Sigmoid colon (tissue), 7 donors: ENCODE results near the gene SLAMF1. TPM values are rescaled to one million over a fixed set of nuclear protein-coding genes. Genes with fewer than 3 reads are reported as not detected.

Source experiments
- DNase-seq: peaks from one replicate; pipeline ENCODE4 v3.0.0-alpha.2; 2019
- H3K27ac ChIP-seq, 4 donors: fragments of 200-600 bp; sonication (generic); one replicate each; pipeline ENCODE4 v1.5.1; 2016 to 2019; ENCODE audit warnings: mild to moderate bottlenecking in 1 of 4
- H3K27me3 ChIP-seq, 3 donors: fragments of 200-600 bp; sonication (generic); one replicate each; pipeline ENCODE4 v1.5.1; 2019; ENCODE audit warnings: mild to moderate bottlenecking in 1 of 3
- H3K36me3 ChIP-seq, 4 donors: fragments of 200-600 bp; sonication (generic); one replicate each; pipeline ENCODE4 v1.5.1; 2016 to 2019
- H3K4me1 ChIP-seq, 4 donors: fragments of 200-600 bp; sonication (generic); one replicate each; pipeline ENCODE4 v1.5.1; 2017 to 2019
- H3K4me3 ChIP-seq, 4 donors: fragments of 200-600 bp; sonication (generic); one replicate each; pipeline ENCODE4 v1.5.1; 2017 to 2019; ENCODE audit warnings: mild to moderate bottlenecking in 2 of 4, moderate library complexity in 1 of 4
- H3K9me3 ChIP-seq, 4 donors: fragments of 200-600 bp in 3 of 4; sonication (generic) in 3 of 4; one replicate each; pipeline versions ENCODE4 v1.5.1 to v1.6.1; 2013 to 2019
- CTCF ChIP-seq, 4 experiments: fragments of 450-650 bp in 3 of 4; fragments of 200-600 bp in 1 of 4; IDR thresholded peaks; one replicate each; pipeline ENCODE4 v1.5.1; 2016 to 2019; ENCODE audit warnings: antibody characterized with exemption in 4 of 4, mild to moderate bottlenecking in 3 of 4, moderate library complexity in 2 of 4
- EP300 ChIP-seq, 4 donors: sonication (generic); formaldehyde crosslinking; IDR thresholded peaks; one replicate each; pipeline ENCODE4 v1.6.1; 2017; ENCODE audit warnings: antibody characterized with exemption in 4 of 4
- POLR2A ChIP-seq, 2 donors: fragments of 450-650 bp; IDR thresholded peaks; one replicate each; pipeline ENCODE4 v1.6.1; 2016; ENCODE audit warnings: antibody characterized with exemption in 2 of 2, mild to moderate bottlenecking in 2 of 2, moderate library complexity in 2 of 2
- POLR2AphosphoS5 ChIP-seq, 4 donors: sonication (generic); formaldehyde crosslinking; IDR thresholded peaks; one replicate each; pipeline ENCODE4 v1.6.1; 2017; ENCODE audit warnings: antibody characterized with exemption in 4 of 4
- WGBS, 2 donors: extraction: QIAGEN DNeasy Blood & Tissue Kit; methylation state at CpG; one replicate each; pipeline ENCODE4 v1.1.7; 2013; 5-methylcytosine and 5-hydroxymethylcytosine counted together
- intact Hi-C: fragments of 100-400 bp; cut with DNase I; formaldehyde crosslinking; loops from one replicate; pipeline ENCODE4 v1.15.1; 2023
- polyA plus RNA-seq, 3 donors: library from polyadenylated mRNA; stranded (reverse); fragments of 200-250 nt; gene quantifications; one replicate each; pipeline ENCODE4 v1.2.3, GENCODE V29; 2013
- total RNA-seq, 4 donors: library from RNA; depleted of rRNA; stranded (reverse); fragments of >200 nt; gene quantifications; one replicate each; pipeline ENCODE4 v1.1.0, GENCODE V29; 2016
- donor health status: healthy with polysubstance abuse.
- donor health status: Bipolar disorder and iron deficiency.
- donor health status: healthy.

Gene SLAMF1
- total and polyA plus RNA-seq, 7 donors: under 0.01 to 6.1 (median 0.28) TPM; not detected in 2

- H3K9me3 ChIP-seq: no peaks in the 10 kb centered on the region
- DNase-seq: no peak
- TF ChIP-seq POLR2A (IDR thresholded peaks at IDR 0.05): no peak
- no peak for TF ChIP-seq POLR2AphosphoS5 (IDR thresholded peaks at IDR 0.05)
- no peak for TF ChIP-seq EP300 (IDR thresholded peaks at IDR 0.05)
- no peak for TF ChIP-seq CTCF (IDR thresholded peaks at IDR 0.05)
- H3K4me3 ChIP-seq: no peak overlapping the region
- WGBS, 2 donors: 55 to 83% methylated on average over 5 of the region's 5 CpGs
- H3K4me1 ChIP-seq: no peaks in the 10 kb centered on the region
- no peaks in the 10 kb centered on the region for H3K36me3 ChIP-seq
- H3K27me3 ChIP-seq: no peaks in the 10 kb centered on the region
- intact Hi-C loops: no loop called here
- H3K27ac ChIP-seq: peak overlapping the region in 3 of 4 donors; percentile 20 to 52 (median 40)
Observed at GRCh38 chr1:160575112-160575664, 71.7 kb downstream of the SLAMF1 start.

DNA sequence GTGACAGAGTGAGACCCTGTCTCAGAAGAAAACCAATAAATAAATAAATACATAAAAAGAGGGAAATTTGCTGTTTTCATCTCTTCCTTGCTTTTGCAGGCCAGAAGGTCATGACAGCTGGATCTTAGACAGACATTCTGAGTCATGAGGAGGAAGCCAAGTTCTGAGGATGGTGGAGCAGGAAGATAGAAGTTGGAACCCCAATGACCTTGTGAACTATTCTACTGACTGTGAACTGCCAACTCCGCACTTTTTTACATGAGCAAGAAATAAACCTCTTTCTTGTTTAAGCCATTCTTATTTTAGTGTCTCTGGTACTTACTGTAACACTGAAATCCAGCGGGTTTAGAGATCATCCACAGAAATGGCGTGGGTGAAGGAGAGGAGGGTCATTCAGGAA is 76.0 kb downstream of the SLAMF1 start:
- Histone ChIP-seq H3K36me3 (no peaks in the 10 kb centered on the region), H3K27me3 (no peaks in the 10 kb centered on the region), H3K27ac (no peak overlapping the region), H3K4me1 (no peaks in the 10 kb centered on the region), H3K4me3 (no peak overlapping the region), H3K9me3 (no peaks in the 10 kb centered on the region)
- no peak for TF ChIP-seq EP300 (IDR thresholded peaks at IDR 0.05)
- no peak for TF ChIP-seq CTCF (IDR thresholded peaks at IDR 0.05)
- no peak for TF ChIP-seq POLR2AphosphoS5 (IDR thresholded peaks at IDR 0.05)
- TF ChIP-seq POLR2A (IDR thresholded peaks at IDR 0.05): no peak
- 90 to 95% methylated on average over 3 of the region's 3 CpGs for WGBS, 2 donors
- intact Hi-C loops: no loop called here
- DNase-seq: no peak

GRCh38 chr1:160569806-160570205 is 77.0 kb downstream of the SLAMF1 start:
- WGBS, 2 donors: 64 to 84% methylated on average over 2 of the region's 2 CpGs
- no peaks in the 10 kb centered on the region for H3K9me3 ChIP-seq
- no peak for TF ChIP-seq POLR2AphosphoS5 (IDR thresholded peaks at IDR 0.05)
- no peak for TF ChIP-seq CTCF (IDR thresholded peaks at IDR 0.05)
- TF ChIP-seq POLR2A (IDR thresholded peaks at IDR 0.05): no peak
- no peak for TF ChIP-seq EP300 (IDR thresholded peaks at IDR 0.05)
- no peaks in the 10 kb centered on the region for H3K4me1 ChIP-seq
- no peak for DNase-seq
- no peak overlapping the region for H3K4me3 ChIP-seq
- H3K36me3 ChIP-seq: no peaks in the 10 kb centered on the region
- H3K27me3 ChIP-seq: no peaks in the 10 kb centered on the region
- H3K27ac ChIP-seq: no peak overlapping the region
- intact Hi-C loops: no loop called here

DNA sequence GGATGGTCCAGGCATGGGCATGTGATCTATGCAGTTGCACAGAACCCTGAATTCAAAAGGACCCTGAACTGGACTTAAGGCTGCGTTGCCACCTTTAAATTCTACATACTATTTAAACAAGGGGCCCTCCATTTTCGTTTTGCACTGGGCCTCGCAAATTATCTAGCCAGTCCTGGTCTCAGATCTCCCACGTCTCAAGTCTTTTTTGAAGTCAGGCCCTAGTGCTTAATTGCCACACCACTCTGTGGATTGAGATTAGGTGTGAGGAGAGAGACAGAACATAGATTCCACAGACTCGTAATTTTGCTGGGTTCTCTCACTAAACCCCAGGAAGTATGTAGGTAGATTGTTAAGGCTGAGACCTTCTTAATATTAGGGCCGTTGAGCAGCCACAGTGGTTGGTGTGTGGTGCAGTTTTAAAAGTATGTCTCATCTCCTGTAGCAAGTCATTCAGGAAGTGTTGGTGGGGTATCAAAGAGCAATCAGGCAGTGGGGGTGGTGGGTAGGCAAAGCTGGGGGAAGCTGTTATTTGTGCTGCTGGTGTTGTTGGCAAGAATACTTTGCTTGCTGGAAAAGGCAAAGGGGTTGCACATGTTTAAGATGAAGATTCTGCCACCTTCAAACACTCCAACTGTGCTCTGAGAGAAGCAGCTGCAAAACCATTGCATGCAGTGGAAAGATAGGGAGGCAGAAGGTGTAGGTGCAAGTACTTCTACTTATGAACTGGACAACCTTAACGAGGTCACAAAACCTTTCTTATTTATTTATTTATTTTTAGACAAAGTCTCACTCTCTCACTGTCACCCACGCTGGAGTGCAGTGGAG is 78.8 kb downstream of the SLAMF1 start:
- Histone ChIP-seq H3K4me3 (no peak overlapping the region), H3K9me3 (peaks cover 0 to 4% (median 0%) of the 10 kb centered on the region in 4 donors), H3K27ac (no peak overlapping the region), H3K36me3 (no peaks in the 10 kb centered on the region), H3K4me1 (no peaks in the 10 kb centered on the region), H3K27me3 (no peaks in the 10 kb centered on the region)
- WGBS, 2 donors: 43 to 68% methylated on average over 8 of the region's 8 CpGs
- intact Hi-C loops: no loop called here
- TF ChIP-seq POLR2A (IDR thresholded peaks at IDR 0.05) (no peak), CTCF (IDR thresholded peaks at IDR 0.05) (no peak), POLR2AphosphoS5 (IDR thresholded peaks at IDR 0.05) (no peak)
- DNase-seq: no peak
